ENCODE measurements around the gene EVA1A. TPM values are rescaled to one million over a fixed set of nuclear protein-coding genes. Genes with fewer than 3 reads are reported as not detected.

EVA1A gene
- total RNA-seq, 1 experiment from 2014 or later: 0.68 TPM

- Mint-ChIP-seq H3K4me3 (no peak overlapping the region), H3K27ac (no peak overlapping the region), H3K27me3 (ENCODE audit: low read depth) (peaks cover 53% of the 10 kb centered on the region), H3K36me3 (ENCODE audit: insufficient read depth in 1 of 3, low read depth in 3 of 3) (no peaks in the 10 kb centered on the region; a peak in 1 of 7 replicates), H3K9me3 (no peaks in the 10 kb centered on the region), H3K4me1 (peaks cover 16% of the 10 kb centered on the region in 2 experiments)
- DNase-seq: no peak
- Histone ChIP-seq H2BK20ac (ENCODE audit: low read depth, low read length, poor library complexity, severe bottlenecking) (no peak overlapping the region), H3T11ph (ENCODE audit: low read length) (no peak overlapping the region), H4K20me1 (ENCODE audit: control insufficient read depth, insufficient read depth, insufficient read length) (no peaks in the 10 kb centered on the region), H2BK120ac (ENCODE audit: low read depth, low read length, poor library complexity, severe bottlenecking) (no peak overlapping the region), H3K14ac (ENCODE audit: insufficient read depth, low read length) (no peak overlapping the region), H3K4me2 (ENCODE audit: insufficient read depth, insufficient read length, low read length) (no peak overlapping the region), H3K4me1 (ENCODE audit: insufficient read depth, low read length) (no peaks in the 10 kb centered on the region; the same call in 1 of the 2 replicates), H3K79me1 (ENCODE audit: insufficient read depth, low read depth, low read length, poor library complexity, severe bottlenecking) (no peaks in the 10 kb centered on the region), H3K27ac (ENCODE audit: insufficient read length, low read depth, low read length) (no peak overlapping the region), H2AFZ (ENCODE audit: low read length) (no peak overlapping the region), H2BK5ac (ENCODE audit: insufficient read length, low read length) (no peak overlapping the region), H3K9me3 (ENCODE audit: control insufficient read depth, low read depth, low read length) (no peaks in the 10 kb centered on the region), H4K8ac (replicated peaks; ENCODE audit: insufficient read length, low read depth, low read length) (no peak overlapping the region), H3K79me2 (ENCODE audit: insufficient read depth, low read length) (no peaks in the 10 kb centered on the region), H3K18ac (ENCODE audit: insufficient read length, low read depth, low read length) (no peak overlapping the region), H3K56ac (ENCODE audit: insufficient read length, low read depth, low read length) (no peak overlapping the region), H3K27me3 (ENCODE audit: insufficient read depth, low read length) (no peaks in the 10 kb centered on the region; the same call in 1 of the 2 replicates), H4K5ac (ENCODE audit: insufficient read length, low read depth, low read length) (no peak overlapping the region), H3K9ac (ENCODE audit: extremely low read depth, insufficient read length, low read length) (no peak overlapping the region), H4K91ac (ENCODE audit: insufficient read length, low read depth, low read length) (no peak overlapping the region), H2BK12ac (ENCODE audit: insufficient read length, low read depth, low read length) (no peak overlapping the region), H2AK5ac (ENCODE audit: insufficient read length, low read length) (no peak overlapping the region), H3K23me2 (ENCODE audit: insufficient read length, low read depth, low read length, poor library complexity, severe bottlenecking) (peaks cover 11% of the 10 kb centered on the region), H2BK15ac (ENCODE audit: low read depth, low read length) (no peak overlapping the region), H3K23ac (ENCODE audit: insufficient read length, low read depth, low read length) (no peak overlapping the region), H3K4ac (ENCODE audit: low read depth, low read length) (no peak overlapping the region)
- TF ChIP-seq CTCF (conservative IDR thresholded peaks at IDR 0.05): no peak
- WGBS (ENCODE audit: extremely low coverage, insufficient read length, low lambda C conversion rate): no CpG with 5 or more reads among the region's 9 CpGs
Observed at GRCh38 chr2:75564026-75564688, 3.4 kb upstream of the EVA1A start.

All from H9 (cell line).